HTERT RPE-1 (cell line): ENCODE results near the gene TBCD.

Source experiments
- in situ Hi-C: fragments of 300-500 bp; cut with MboI; formaldehyde crosslinking; loops from 4 replicates; pipeline ENCODE4 v1.14.3; 2020; ENCODE audit warnings: low sequenced_read_pairs

TBCD gene

GRCh38 chr17:82751571-82752370, at the start of gene TBCD:
TBCD (plus strand) TSS chr17:82752065; CDS start chr17:82752194, 129 bp downstream.
- in situ Hi-C loops: no loop called here

- in situ Hi-C loops: no loop called here
These were observed 49.5 kb upstream of the TBCD start for GRCh38 chr17:82702231-82702927.

DNA sequence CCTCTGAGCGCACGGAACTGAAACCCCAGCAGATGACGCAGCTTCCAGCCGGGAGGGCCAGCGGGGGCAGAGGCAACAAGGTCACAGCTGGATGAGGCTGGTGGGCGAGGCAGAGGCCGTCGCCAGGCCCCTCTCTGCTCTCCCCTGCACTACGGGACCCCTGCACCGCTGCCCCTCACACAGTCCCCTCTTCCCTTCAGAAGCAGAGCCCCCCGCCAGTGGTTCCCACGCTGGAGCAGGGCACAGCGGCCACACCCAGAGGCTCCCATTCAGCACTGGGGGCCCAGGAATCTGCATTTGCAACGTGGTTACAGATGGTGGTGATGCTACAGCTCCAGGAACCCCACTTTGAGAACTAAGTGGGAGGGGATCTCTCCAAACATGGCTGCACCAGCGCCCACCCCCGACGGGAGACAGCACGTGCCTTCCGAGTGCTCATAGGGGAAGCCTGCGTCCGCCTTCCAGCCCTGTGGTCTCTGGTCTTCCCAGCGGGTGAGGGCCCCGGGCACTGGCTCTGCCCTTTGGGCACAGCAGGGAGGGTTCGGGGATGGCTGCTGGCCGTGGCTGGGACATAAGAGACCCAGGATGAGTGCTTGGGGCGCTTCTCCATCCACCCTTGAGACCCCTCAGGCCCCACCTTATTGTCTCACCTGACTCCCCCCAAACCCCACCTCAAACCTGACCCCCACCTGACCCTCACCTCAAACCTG, 48.7 kb upstream of the TBCD start:
- in situ Hi-C loops: no loop called here

GRCh38 chr17:82703935-82704865, 47.7 kb upstream of the TBCD start:
- in situ Hi-C loops: no loop called here

GRCh38 chr17:82704886-82705285, 47.0 kb upstream of the TBCD start:
- in situ Hi-C loops: no loop called here

DNA sequence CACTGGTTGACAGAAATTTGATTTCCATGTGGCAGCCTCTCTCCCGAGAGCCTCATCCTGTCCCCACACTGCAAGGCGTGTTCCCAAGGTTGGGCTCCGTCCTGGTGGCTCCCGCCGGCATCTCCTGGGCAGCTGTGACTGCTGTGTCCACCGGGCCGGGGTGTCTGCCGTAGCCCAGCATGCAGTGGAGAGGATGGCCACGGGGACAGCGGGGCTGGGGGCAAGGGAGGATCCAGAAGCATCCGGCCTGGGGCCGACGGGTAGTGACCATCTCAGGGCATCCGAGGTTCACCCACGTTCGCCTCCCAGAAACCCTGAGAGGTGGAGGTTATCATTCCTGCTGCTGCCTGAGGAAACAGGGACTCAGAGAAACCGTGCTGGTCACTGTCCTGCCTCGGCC, 46.1 kb upstream of the TBCD start:
- in situ Hi-C loops: no loop called here

DNA sequence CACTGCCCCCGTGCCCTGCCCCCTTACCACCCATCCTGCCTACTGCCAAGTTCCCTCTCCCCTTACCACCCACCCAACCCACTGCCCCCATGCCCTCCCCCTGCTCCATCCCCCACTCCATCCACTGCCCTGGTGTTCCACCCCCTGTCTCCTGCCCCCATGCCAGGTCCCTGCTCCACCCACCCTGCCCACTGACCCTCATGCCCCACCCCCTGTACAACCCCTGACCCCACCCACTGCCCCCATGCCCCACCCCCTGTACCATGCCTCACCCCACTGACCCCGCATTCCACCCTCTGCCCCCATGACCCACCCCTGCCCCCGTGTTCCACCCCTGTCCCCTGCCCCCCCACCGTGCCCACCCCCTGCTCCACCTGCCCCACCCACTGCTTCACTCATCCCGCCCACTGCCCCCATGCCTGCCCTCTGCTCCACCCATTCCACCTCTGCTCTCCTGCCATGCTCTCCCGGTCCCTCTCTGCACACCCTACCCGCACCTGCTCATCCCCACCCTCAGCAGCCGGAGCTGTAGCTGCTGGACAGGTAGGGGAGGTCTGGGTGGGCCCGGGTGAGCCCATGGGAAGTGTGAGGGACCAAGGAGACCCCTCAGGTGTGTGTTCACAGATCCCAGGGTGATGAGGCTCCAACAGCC, 42.7 kb upstream of the TBCD start:
- in situ Hi-C loops: no loop called here

DNA sequence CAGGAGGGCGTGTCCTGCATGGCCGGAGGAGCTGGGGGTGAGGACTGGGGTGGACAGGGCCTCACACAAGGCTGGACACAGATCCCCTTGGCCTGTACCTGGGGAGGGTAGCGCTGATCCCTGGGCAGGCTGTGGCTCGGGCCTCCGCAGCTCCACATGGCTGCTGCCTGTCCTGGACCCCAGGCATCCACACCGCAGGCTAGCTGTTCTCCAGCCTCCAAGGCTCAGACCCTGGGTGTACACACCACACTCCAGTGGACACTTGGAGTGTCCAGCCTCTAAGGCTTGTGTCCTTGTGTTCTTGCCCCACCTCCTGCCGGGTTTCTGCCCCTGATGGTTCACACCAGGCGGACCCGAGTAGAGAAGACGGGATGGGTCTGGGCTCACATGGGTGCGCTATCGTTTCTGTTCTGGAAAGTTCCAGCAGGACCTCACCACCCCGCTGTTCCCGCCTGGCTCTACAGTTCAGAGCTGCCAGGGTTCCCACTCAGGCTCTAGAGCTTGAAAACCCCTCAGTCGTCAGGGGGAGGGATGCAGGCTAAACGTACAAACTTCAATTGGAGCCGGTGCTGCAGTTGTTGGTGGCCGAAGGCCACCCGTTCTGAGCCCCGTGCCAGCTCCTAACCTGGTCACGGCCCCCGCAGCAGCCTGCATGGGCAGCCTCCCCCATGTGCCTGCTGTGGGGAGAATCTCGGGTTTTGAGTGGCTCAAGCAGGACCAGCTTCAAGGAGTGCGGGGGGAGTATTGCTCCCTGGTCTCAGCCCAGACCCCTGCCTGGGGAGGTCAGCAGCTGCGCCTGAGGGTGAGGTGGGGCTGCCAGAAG, 42.0 kb upstream of the TBCD start:
- in situ Hi-C loops: no loop called here

DNA sequence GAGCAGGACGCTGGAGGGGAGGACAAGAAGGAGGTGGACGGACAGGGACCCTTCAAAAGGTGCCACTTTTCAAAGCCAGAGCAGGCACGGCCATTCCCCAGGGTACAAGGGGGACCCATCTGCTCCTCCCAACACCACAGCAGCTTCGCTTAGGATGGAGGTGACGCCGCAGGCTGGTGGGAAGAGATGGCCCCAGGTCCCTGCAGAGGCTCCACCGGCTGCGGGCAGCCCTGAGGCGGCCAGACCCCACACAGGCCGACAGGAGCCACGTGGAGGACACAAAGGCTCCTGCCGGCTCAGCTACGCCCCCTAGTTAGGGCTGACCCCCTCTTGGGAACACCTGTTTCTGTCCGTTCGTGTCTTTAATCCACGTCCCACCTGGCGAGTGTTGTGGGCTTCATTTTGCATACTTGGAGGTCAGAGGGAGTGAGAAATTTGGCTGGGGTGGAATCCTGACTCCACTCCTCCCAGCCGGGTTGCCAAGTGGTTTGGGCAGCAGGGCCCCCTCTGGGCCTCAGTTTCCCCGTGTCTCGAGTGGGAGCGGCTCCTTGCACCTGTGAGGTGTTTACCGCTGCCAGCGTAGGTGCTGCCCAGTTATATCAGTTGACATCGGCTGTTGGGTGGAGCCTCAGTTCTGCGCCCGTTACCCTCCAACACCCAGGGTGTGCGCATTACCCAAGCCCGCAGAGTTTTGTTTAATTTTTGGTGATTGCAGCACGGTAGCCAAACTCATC, 41.2 kb upstream of the TBCD start:
- in situ Hi-C loops: no loop called here

- in situ Hi-C loops: no loop called here
These were observed 38.7 kb upstream of the TBCD start for GRCh38 chr17:82713071-82713723.

DNA sequence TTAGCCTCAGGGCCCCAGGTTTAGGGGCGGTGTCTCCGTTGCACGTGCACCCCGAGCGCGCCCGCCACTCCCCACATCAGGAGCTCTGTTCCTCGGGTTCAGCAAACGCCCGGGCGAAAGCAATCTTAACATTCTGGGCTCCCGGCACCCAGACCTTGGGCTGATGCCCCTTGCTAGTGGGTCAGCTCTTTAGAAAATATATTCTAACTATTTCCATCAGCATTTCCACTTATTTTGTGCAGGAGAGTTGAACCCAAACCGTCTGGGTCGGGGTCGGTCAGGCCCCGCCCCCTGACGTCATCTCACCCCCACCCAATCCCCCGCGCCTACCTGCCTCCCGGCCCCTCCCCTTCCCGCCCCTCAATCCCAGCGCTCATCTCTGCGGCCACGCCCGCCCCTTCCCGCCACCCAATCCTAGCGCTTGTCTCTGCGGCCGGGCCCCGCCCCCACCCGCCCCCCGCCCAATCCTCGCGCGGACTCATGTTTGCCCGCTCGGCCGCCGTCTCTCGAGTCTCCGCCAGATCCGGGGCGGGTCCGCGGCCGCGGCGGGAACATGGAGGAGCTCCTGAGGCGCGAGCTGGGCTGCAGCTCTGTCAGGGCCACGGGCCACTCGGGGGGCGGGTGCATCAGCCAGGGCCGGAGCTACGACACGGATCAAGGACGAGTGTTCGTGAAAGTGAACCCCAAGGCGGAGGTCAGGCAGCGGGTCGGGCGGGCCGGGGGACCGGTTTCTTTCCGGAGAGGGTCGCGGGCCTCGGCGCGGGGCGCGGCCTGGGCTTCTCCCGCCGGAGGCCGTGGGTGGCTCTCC, 35.5 kb upstream of the TBCD start, which contains the start of gene FN3KRP:
Gene FN3KRP, plus strand, starts transcription at position 504 of the 808 bp plus-strand sequence. Its CDS starts 50 bp downstream, at position 554.
- in situ Hi-C loops: no loop called here

DNA sequence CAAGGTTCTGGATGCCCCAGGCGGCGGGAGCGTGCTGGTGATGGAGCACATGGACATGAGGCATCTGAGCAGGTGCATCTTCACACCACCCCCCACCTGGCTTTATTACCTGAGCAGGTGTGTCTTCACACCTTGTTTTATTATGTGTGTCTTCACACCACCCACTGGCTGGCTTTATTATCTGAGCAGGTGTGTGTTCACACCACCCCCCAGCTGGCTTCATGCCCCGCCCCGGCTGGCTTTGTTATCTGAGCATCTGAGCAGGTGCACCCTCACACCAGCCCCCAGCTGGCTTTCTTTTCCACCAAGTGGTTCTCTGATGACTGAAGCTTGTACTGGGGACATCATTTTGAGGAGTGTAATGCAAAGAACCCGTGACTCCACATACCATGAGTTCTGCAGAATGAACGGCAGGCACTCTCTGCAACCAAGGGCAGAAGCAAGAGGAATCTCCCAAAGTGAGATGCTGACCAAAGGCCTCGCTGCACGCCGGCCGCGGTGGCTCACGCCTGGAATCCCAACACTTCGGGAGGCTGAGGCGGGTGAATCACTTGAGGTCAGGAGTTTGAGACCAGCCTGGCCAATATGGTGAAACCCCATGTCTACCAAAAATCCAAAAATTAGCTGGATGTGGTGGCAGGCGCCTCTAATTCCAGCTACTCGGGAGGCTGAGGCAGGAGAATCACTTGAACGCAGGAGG, 32.7 kb upstream of the TBCD start:
- in situ Hi-C loops: no loop called here

DNA sequence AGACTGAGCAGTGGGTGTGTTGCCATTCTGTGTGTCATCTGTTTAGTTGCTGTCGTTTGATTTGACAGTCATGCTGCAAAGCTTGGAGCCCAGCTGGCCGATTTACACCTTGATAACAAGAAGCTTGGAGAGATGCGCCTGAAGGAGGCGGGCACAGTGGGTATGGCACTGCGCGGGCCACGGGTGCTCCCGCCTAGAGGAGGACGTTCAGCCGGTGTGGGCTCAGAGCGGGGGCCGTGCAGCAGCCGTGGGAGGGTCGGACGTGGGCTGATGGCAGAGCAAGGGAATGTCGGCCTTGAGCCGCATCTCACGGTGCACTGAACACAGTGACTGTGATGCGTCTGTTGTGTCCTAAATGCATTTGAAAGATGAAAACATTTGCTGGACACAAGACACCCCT, 31.7 kb upstream of the TBCD start:
- in situ Hi-C loops: no loop called here

DNA sequence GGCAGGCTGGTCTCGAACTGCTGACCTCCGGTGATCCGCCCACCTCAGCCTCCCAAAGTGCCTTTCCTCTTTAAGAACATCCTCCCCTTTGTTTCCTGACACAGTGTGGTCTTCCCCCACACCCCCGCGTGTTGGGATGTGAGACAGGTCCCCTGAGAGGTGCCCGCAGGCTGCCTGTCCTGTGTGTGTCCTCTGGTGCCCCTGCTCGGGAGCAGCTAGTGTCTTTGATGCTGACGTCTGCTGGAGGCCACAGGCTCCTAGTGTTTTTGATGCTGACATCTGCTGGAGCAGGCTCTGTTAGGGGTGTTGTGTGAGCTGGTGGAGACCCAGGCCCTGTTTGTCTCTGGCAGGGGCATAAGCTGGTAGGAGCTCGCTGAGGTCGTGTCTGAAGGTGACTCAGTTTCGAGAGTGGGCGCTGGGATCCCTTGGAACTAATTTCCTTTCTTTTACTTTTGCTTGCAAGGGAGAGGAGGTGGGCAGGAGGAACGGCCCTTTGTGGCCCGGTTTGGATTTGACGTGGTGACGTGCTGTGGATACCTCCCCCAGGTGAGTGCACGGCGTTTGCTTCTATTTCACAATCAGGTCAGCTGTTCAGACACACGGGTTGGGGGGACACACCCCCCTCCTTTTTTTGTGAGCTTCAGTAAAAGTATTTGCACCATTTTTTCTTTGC, 29.4 kb upstream of the TBCD start:
- in situ Hi-C loops: no loop called here

- in situ Hi-C loops: no loop called here
These were observed 28.6 kb upstream of the TBCD start for GRCh38 chr17:82723169-82723807.

DNA sequence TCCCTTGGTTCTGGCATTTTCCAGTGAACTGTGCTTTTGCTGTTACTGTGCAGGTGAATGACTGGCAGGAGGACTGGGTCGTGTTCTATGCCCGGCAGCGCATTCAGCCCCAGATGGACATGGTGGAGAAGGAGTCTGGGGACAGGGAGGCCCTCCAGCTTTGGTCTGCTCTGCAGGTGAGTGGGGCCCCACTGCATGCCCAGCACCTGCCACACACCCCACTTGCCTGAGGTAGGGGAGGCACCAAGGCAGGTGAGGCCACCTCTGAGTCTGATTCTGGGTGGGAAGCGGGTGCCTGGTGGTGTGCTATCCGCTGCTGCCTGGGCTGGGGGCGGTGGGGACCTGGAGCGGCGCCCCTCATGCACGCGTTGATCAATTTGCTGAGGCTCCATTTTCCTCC, 25.4 kb upstream of the TBCD start:
- in situ Hi-C loops: no loop called here
